IMR-90 (cell line): Measurements from ENCODE around the gene CD1D. TPM values are rescaled to one million over a fixed set of nuclear protein-coding genes. Genes with fewer than 3 reads are reported as not detected.

Experiments used
- ATAC-seq: fragments of 200-7000 bp; cut with Tn5 transposase; 2 replicates; pipeline ENCODE4 v1.9.1; 2020; ENCODE audit warnings: low read depth, mild to moderate bottlenecking, moderate library complexity
- BruUV-seq: library from RNA; stranded (reverse); fragments of 400-500 nt; replicated peaks from 2 replicates; lab custom pipeline; 2021; lab: Mats Ljungman, UMichigan
- CTCF ChIA-PET: fragments of 300-600 bp; formaldehyde crosslinking; extraction: SDS; loops from one replicate; lab custom pipeline; 2021; ENCODE audit warnings: antibody characterized with exemption; lab: Yijun Ruan, JAX
- POLR2A ChIA-PET: fragments of 300-600 bp; sonication (Branson Sonifier 250); formaldehyde crosslinking; loops from one replicate; lab custom pipeline; 2022; ENCODE audit warnings: antibody characterized with exemption; ENCODE audit not compliant: unreplicated experiment; lab: Charles Lee
- DNase-seq: peaks from one replicate; pipeline ENCODE4 v3.0.0; 2013
- H2AFZ ChIP-seq: replicated peaks from 2 replicates; pipeline ENCODE3; 2013; ENCODE audit warnings: low read length, mild to moderate bottlenecking; ENCODE audit not compliant: poor library complexity
- H2AK5ac ChIP-seq: 2 replicates; pipeline ENCODE4 v1.6.1; 2013; ENCODE audit warnings: low read depth, low read length, inconsistent platforms
- H2AK9ac ChIP-seq: replicated peaks from 2 replicates; pipeline ENCODE3; 2013; ENCODE audit warnings: mild to moderate bottlenecking, low read depth, low read length, moderate library complexity; ENCODE audit not compliant: poor library complexity
- H2BK120ac ChIP-seq: 2 replicates; pipeline ENCODE4 v1.6.1; 2013; ENCODE audit warnings: low read depth, low read length, inconsistent platforms
- H2BK15ac ChIP-seq: 3 replicates; pipeline ENCODE4 v1.6.1; 2013; ENCODE audit warnings: low read depth, low read length, inconsistent platforms
- H2BK20ac ChIP-seq: 2 replicates; pipeline ENCODE4 v1.6.1; 2013; ENCODE audit warnings: low read depth, mild to moderate bottlenecking, inconsistent platforms, low read length, moderate library complexity
- H2BK5ac ChIP-seq: 2 replicates; pipeline ENCODE4 v1.6.1; 2013; ENCODE audit warnings: mild to moderate bottlenecking, low read depth, low read length, inconsistent platforms; ENCODE audit not compliant: poor library complexity, severe bottlenecking
- H3K14ac ChIP-seq: replicated peaks from 2 replicates; pipeline ENCODE4 v1.6.1; 2013; ENCODE audit warnings: low read depth, low read length, inconsistent platforms
- H3K18ac ChIP-seq: 2 replicates; pipeline ENCODE4 v1.6.1; 2013; ENCODE audit warnings: low read depth, low read length, control low read depth
- H3K23ac ChIP-seq: 2 replicates; pipeline ENCODE4 v1.6.1; 2013; ENCODE audit warnings: low read depth, low read length, inconsistent platforms
- H3K27ac ChIP-seq: 2 replicates; pipeline ENCODE4 v1.5.1; 2013; ENCODE audit warnings: mild to moderate bottlenecking, control low read depth, low read length; ENCODE audit not compliant: insufficient read depth
- H3K27me3 ChIP-seq: 2 replicates; pipeline ENCODE4 v1.6.1; 2013; ENCODE audit warnings: low read length; ENCODE audit not compliant: control insufficient read depth, insufficient read depth
- H3K36me3 ChIP-seq: 2 replicates; pipeline ENCODE4 v1.6.1; 2013; ENCODE audit warnings: low read length, mixed read lengths; ENCODE audit not compliant: control insufficient read depth, insufficient read depth
- H3K4ac ChIP-seq: 2 replicates; pipeline ENCODE4 v1.6.1; 2013; ENCODE audit warnings: low read depth, low read length, inconsistent platforms
- H3K4me1 ChIP-seq: 2 replicates; pipeline ENCODE4 v1.6.1; 2013; ENCODE audit warnings: low read length, mixed read lengths; ENCODE audit not compliant: control insufficient read depth, insufficient read depth
- H3K4me2 ChIP-seq: 2 replicates; pipeline ENCODE4 v1.6.1; 2013; ENCODE audit warnings: low read depth, mild to moderate bottlenecking, control low read depth, low read length, moderate library complexity
- H3K4me3 ChIP-seq: 2 replicates; pipeline ENCODE4 v1.5.1; 2013; ENCODE audit warnings: low read depth, mild to moderate bottlenecking, control low read depth, low read length, moderate library complexity; ENCODE audit not compliant: insufficient read depth
- H3K56ac ChIP-seq: 2 replicates; pipeline ENCODE4 v1.6.1; 2013; ENCODE audit warnings: low read length, inconsistent platforms; ENCODE audit not compliant: insufficient read depth; ENCODE audit errors: extremely low read depth
- H3K79me1 ChIP-seq, 2 experiments: 2 replicates each; pipeline ENCODE4 v1.6.1; 2013; ENCODE audit warnings: low read length in 2 of 2, inconsistent platforms in 1 of 2, low read depth in 1 of 2
- H3K9ac ChIP-seq: 2 replicates; pipeline ENCODE4 v1.6.1; 2013; ENCODE audit warnings: low read depth, low read length, control low read depth
- H3K9me1 ChIP-seq: 2 replicates; pipeline ENCODE4 v1.6.1; 2013; ENCODE audit warnings: low read length, inconsistent platforms; ENCODE audit not compliant: insufficient read depth
- H3K9me3 ChIP-seq: 2 replicates; pipeline ENCODE4 v1.6.1; 2013; ENCODE audit warnings: low read length; ENCODE audit not compliant: control insufficient read depth, insufficient read depth
- H4K20me1 ChIP-seq: 2 replicates; pipeline ENCODE4 v1.6.1; 2013; ENCODE audit warnings: low read length, inconsistent platforms; ENCODE audit not compliant: insufficient read depth
- H4K5ac ChIP-seq: 2 replicates; pipeline ENCODE4 v1.6.1; 2013; ENCODE audit warnings: mild to moderate bottlenecking, low read depth, low read length, control low read depth
- H4K8ac ChIP-seq, 2 experiments: 2 replicates each; pipeline ENCODE4 v1.6.1; 2013; ENCODE audit warnings: low read depth in 2 of 2, low read length in 2 of 2, control low read depth in 1 of 2, inconsistent platforms in 1 of 2
- H4K91ac ChIP-seq: 2 replicates; pipeline ENCODE4 v1.6.1; 2013; ENCODE audit warnings: low read depth, low read length, inconsistent platforms; ENCODE audit not compliant: insufficient read depth
- CEBPB ChIP-seq: IDR thresholded peaks from 2 replicates; pipeline ENCODE4 v1.6.1; 2012; ENCODE audit warnings: low read depth, low read length, improper control_type of control experiment
- MAFK ChIP-seq: IDR thresholded peaks from 2 replicates; pipeline ENCODE4 v1.6.1; 2012; ENCODE audit warnings: low read depth, low read length, improper control_type of control experiment
- MXI1 ChIP-seq: IDR thresholded peaks from 2 replicates; pipeline ENCODE4 v1.6.1; 2012; ENCODE audit warnings: low read depth, mild to moderate bottlenecking, low read length, moderate library complexity, borderline replicate concordance
- POLR2A ChIP-seq: IDR thresholded peaks from 2 replicates; pipeline ENCODE4 v1.6.1; 2012; ENCODE audit warnings: mild to moderate bottlenecking, low read depth, low read length
- RCOR1 ChIP-seq: IDR thresholded peaks from 2 replicates; pipeline ENCODE4 v1.6.1; 2012; ENCODE audit warnings: mild to moderate bottlenecking, low read length, improper control_type of control experiment; ENCODE audit not compliant: insufficient replicate concordance
- RFX5 ChIP-seq: IDR thresholded peaks from 2 replicates; pipeline ENCODE4 v1.8.0; 2012; ENCODE audit warnings: low read depth, mild to moderate bottlenecking, low read length, moderate library complexity
- WGBS, 2 experiments: methylation state at CpG; one replicate each; pipeline versions ENCODE4 v1.1.5 to v1.1.7; 2013; ENCODE audit warnings: missing lambda C conversion rate in 2 of 2; ENCODE audit not compliant: insufficient read length in 1 of 2; ENCODE audit errors: extremely low coverage in 2 of 2; 5-methylcytosine and 5-hydroxymethylcytosine counted together
- dilution Hi-C: fragments of 300-500 bp; cut with HindIII; formaldehyde crosslinking; loops from one replicate; pipeline ENCODE4 v1.14.3; 2018; ENCODE audit warnings: low sequenced_read_pairs; ENCODE audit not compliant: unreplicated experiment
- in situ Hi-C: fragments of 300-500 bp; cut with MboI; formaldehyde crosslinking; loops from 3 replicates; pipeline ENCODE4 v1.14.3; 2019; ENCODE audit warnings: low sequenced_read_pairs, inconsistent platforms, mixed read lengths
- intact Hi-C: fragments of 100-400 bp; cut with micrococcal nuclease; formaldehyde crosslinking; loops from 2 replicates; pipeline ENCODE4 v1.10.0; 2022
- polyA plus RNA-seq, 3 experiments: library from polyadenylated mRNA; depleted of rRNA; stranded (reverse); fragments of >200 nt; gene quantifications; 2 replicates each; pipeline ENCODE4 v1.2.3, GENCODE V29; 2012; ENCODE audit warnings: low replicate concordance in 1 of 3
- total RNA-seq: library from RNA; depleted of rRNA; stranded (reverse); fragments of >200 nt; gene quantifications from 2 replicates; pipeline ENCODE4 v1.2.3, GENCODE V29; 2012
- TF ChIP-seq, protein P1 (sequence below): fragments of 150-350 bp; IDR thresholded peaks from 2 replicates; pipeline ENCODE4 v1.6.1; 2017; ENCODE audit warnings: mild to moderate bottlenecking, antibody characterized with exemption, low read length, low read depth

Gene CD1D
- total and polyA plus RNA-seq, 2 of the 4 experiments (the other 2 are of a cell fraction), result not detected

- H2BK120ac ChIP-seq, result no peak overlapping the region
- no peaks in the 10 kb centered on the region; the same call in 1 of the 2 replicates for H3K4me1 ChIP-seq
- in situ Hi-C loops, result loop anchor here (25.0 kb wide), 1 partner anchor 778 kb away; no protein-coding TSS in a partner anchor
- H3K79me1 ChIP-seq, result no peaks in the 10 kb centered on the region
- H3K27ac ChIP-seq, result no peak overlapping the region
- no peak overlapping the region for H2AFZ ChIP-seq
- H2BK20ac ChIP-seq, result no peak overlapping the region
- H2AK5ac ChIP-seq, result no peak overlapping the region
- H3K9me3 ChIP-seq, result no peaks in the 10 kb centered on the region
- H4K91ac ChIP-seq, result no peak overlapping the region
- no peaks in the 10 kb centered on the region for H3K9me1 ChIP-seq
- ChIA-PET POLR2A (no interaction called here), CTCF (no interaction called here)
- dilution Hi-C loops, result loop anchor here (25.0 kb wide), 1 partner anchor 178 kb away; no protein-coding TSS in a partner anchor
- no peak overlapping the region for H2BK15ac ChIP-seq
- H3K4me2 ChIP-seq, result no peak overlapping the region
- H3K27me3 ChIP-seq, result peaks cover 2% of the 10 kb centered on the region
- peak; percentile 62 for ATAC-seq
- no peak overlapping the region for H2BK5ac ChIP-seq
- no CpG with 5 or more reads among the region's 3 CpGs for WGBS, 2 experiments
- no peak overlapping the region for H3K4ac ChIP-seq
- peak; percentile 30 for DNase-seq
- no peak overlapping the region for H2AK9ac ChIP-seq
- no peak overlapping the region for H3K23ac ChIP-seq
- no peak overlapping the region for H3K4me3 ChIP-seq
- H3K14ac ChIP-seq, result no peak overlapping the region
- intact Hi-C loops, result no loop called here
- no peak overlapping the region for H3K18ac ChIP-seq
- BruUV-seq, result no TSS peak
- H4K5ac ChIP-seq, result no peak overlapping the region
- H4K20me1 ChIP-seq, result no peaks in the 10 kb centered on the region
- TF ChIP-seq, protein P1, sequence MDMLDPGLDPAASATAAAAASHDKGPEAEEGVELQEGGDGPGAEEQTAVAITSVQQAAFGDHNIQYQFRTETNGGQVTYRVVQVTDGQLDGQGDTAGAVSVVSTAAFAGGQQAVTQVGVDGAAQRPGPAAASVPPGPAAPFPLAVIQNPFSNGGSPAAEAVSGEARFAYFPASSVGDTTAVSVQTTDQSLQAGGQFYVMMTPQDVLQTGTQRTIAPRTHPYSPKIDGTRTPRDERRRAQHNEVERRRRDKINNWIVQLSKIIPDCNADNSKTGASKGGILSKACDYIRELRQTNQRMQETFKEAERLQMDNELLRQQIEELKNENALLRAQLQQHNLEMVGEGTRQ, result no peak
- TF ChIP-seq POLR2A, result no peak
- TF ChIP-seq CEBPB, result no peak
- TF ChIP-seq RFX5, result no peak
- no peak for TF ChIP-seq MAFK
- no peak for TF ChIP-seq MXI1
- no peak for TF ChIP-seq RCOR1
- H3K36me3 ChIP-seq, result no peaks in the 10 kb centered on the region
- no peak overlapping the region for H4K8ac ChIP-seq
- no peak overlapping the region for H3K9ac ChIP-seq
- H3K56ac ChIP-seq, result no peak overlapping the region
Observed at GRCh38 chr1:158140764-158141192, 39.9 kb upstream of the CD1D start.
